ENCODE measurements around the gene HIVEP3. TPM values are rescaled to one million over a fixed set of nuclear protein-coding genes. Genes with fewer than 3 reads are reported as not detected.

Gene HIVEP3
- total and polyA plus RNA-seq, 7 donors: 0.70 to 3.4 (median 2.1) TPM

GRCh38 chr1:41576620-41577019 lies 342.1 kb downstream of the HIVEP3 start:
- intact Hi-C loops (cut with DNase I): loop anchor here in 1 of 2 donors (5.0 kb wide), 2 partner anchors 59 to 216 kb away; no protein-coding TSS in a partner anchor
- no peak overlapping the region for H3K4me3 ChIP-seq
- no peaks in the 10 kb centered on the region for H3K27me3 ChIP-seq (ENCODE audit: insufficient read depth in 3 of 3, low read length in 2 of 3)
- no peaks in the 10 kb centered on the region for H3K4me1 ChIP-seq
- no peaks in the 10 kb centered on the region for H3K36me3 ChIP-seq (ENCODE audit: insufficient read depth in 1 of 2, low read depth in 1 of 2)
- no peak for DNase-seq
- WGBS, 3 donors: 72 to 76% (median 73%) methylated on average over 4 of the region's 4 CpGs
- no peak overlapping the region for H3K27ac ChIP-seq
- ATAC-seq: no peak
- H3K9me3 ChIP-seq: no peaks in the 10 kb centered on the region
- TF ChIP-seq, protein P1, sequence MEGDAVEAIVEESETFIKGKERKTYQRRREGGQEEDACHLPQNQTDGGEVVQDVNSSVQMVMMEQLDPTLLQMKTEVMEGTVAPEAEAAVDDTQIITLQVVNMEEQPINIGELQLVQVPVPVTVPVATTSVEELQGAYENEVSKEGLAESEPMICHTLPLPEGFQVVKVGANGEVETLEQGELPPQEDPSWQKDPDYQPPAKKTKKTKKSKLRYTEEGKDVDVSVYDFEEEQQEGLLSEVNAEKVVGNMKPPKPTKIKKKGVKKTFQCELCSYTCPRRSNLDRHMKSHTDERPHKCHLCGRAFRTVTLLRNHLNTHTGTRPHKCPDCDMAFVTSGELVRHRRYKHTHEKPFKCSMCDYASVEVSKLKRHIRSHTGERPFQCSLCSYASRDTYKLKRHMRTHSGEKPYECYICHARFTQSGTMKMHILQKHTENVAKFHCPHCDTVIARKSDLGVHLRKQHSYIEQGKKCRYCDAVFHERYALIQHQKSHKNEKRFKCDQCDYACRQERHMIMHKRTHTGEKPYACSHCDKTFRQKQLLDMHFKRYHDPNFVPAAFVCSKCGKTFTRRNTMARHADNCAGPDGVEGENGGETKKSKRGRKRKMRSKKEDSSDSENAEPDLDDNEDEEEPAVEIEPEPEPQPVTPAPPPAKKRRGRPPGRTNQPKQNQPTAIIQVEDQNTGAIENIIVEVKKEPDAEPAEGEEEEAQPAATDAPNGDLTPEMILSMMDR (IDR thresholded peaks at IDR 0.05): no peak

DNA sequence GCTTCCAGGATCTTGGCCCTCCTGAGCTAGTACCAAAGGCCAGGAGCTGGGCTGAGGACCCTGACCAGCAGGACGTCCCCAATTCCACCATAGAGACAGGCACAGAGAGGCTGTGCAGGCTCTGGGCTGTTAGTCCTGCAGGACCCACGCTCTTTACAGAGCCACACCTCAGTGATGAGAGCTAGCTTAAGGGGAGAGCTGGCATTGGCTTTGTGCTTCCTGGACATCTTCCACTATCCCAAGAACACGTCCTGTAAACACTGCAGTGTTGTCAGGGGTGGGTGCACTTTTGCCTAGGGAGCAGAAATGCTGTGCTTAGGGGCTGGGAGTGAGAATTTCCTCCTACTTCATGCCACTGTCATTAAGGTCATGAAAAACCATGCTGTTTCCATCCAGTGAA lies 342.5 kb downstream of the HIVEP3 start:
- H3K4me3 ChIP-seq: no peak overlapping the region
- WGBS, 3 donors: 60 to 72% (median 70%) methylated on average over 3 of the region's 3 CpGs
- intact Hi-C loops (cut with DNase I): loop anchor here in 1 of 2 donors (5.0 kb wide), 2 partner anchors 59 to 216 kb away; no protein-coding TSS in a partner anchor
- ATAC-seq (no peak), DNase-seq (no peak)
- H3K9me3 ChIP-seq: no peaks in the 10 kb centered on the region
- no peaks in the 10 kb centered on the region for H3K36me3 ChIP-seq (ENCODE audit: insufficient read depth in 1 of 2, low read depth in 1 of 2)
- no peaks in the 10 kb centered on the region for H3K4me1 ChIP-seq
- TF ChIP-seq, protein P1 (IDR thresholded peaks at IDR 0.05): no peak
- no peak overlapping the region for H3K27ac ChIP-seq
- no peaks in the 10 kb centered on the region for H3K27me3 ChIP-seq (ENCODE audit: insufficient read depth in 3 of 3, low read length in 2 of 3)

DNA sequence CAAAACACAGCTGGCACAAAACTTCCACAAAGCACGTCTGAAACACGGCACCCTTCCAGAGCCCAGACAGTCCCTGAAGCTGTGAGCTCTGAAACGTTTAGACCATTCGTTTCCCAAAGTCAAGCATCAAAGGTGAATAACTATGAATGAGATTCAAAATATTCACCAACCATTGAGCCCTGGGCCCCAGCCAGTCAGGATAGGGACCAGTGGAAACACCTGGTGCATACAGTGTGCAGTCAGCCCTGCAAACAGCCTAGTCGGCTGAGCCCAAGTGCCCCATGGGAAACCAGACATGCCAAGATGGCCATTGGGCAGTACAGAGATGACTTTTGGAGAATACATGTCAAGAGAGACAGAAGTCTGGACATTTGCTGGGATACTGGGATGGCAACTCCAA lies 343.9 kb downstream of the HIVEP3 start:
- Histone ChIP-seq H3K4me1 (no peaks in the 10 kb centered on the region), H3K9me3 (no peaks in the 10 kb centered on the region), H3K36me3 (ENCODE audit: insufficient read depth in 1 of 2, low read depth in 1 of 2) (no peaks in the 10 kb centered on the region), H3K4me3 (no peak overlapping the region), H3K27me3 (ENCODE audit: insufficient read depth in 3 of 3, low read length in 2 of 3) (no peaks in the 10 kb centered on the region), H3K27ac (no peak overlapping the region)
- 50 to 63% (median 52%) methylated on average over 5 of the region's 5 CpGs for WGBS, 3 donors
- ATAC-seq (no peak), DNase-seq (no peak)
- TF ChIP-seq, protein P1 (IDR thresholded peaks at IDR 0.05): no peak
- intact Hi-C loops (cut with DNase I): loop anchor here (1.0 to 5.0 kb wide), 6 partner anchors 58 to 598 kb away; no protein-coding TSS in a partner anchor

DNA sequence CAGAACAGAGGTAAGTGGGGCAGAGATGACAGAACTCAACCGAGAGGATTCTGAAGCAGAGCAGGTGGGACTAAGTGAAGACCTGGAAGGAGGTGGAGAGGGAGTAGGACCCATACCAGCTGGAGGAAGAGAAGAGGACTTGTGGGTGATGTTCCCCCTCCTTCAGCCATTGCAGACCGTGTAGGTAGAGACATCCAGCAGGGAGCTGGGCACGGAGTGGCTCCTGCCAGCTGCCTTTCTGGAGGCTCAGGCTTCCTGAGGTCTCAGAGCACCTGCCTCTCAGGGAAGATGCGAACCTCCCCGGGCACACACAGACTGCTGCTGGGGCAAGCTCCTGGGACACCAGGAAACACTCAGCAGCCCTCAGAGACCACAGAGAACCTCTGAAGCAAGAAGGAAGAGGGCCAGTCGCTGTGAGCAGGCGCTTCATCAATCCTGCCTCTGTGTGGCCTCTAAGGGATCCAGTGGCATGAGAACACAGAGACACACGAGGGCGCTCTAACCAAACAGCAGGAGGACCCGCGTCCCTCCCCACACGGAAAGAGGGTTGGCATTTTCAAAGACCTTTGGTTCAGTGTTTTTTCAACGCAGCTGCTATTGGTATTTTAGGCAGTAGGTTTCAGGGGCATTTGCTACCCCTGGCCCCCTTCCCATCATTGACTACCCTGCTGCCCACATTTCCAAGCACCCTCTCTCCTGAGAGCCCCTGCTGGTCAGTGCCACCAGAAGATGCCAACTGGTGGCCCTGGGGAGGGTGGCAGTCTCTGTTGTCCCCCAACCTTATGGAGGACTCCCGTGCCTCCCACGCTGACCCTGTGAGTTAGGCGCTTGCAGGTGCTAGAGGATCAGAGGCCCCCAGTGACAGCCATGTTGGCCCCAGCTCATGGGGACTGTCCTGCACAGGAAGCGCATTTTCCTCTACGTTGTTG lies 344.7 kb downstream of the HIVEP3 start:
- ATAC-seq (peak; percentile 88 to 96 (median 90)), DNase-seq (peak; percentile 75 to 85)
- H3K9me3 ChIP-seq: no peaks in the 10 kb centered on the region
- no peaks in the 10 kb centered on the region for H3K4me1 ChIP-seq
- no peaks in the 10 kb centered on the region for H3K27me3 ChIP-seq (ENCODE audit: insufficient read depth in 3 of 3, low read length in 2 of 3)
- WGBS, 3 donors: 27 to 40% (median 28%) methylated on average over 16 to 18 of the region's 18 CpGs
- TF ChIP-seq, protein P1 (IDR thresholded peaks at IDR 0.05): peak; percentile 89
- H3K36me3 ChIP-seq (ENCODE audit: insufficient read depth in 1 of 2, low read depth in 1 of 2): no peaks in the 10 kb centered on the region
- intact Hi-C loops (cut with DNase I): loop anchor here (1.0 to 5.0 kb wide), 4 partner anchors 221 to 599 kb away; no protein-coding TSS in a partner anchor
- H3K4me3 ChIP-seq: no peak overlapping the region
- H3K27ac ChIP-seq: no peak overlapping the region
